COLO668 (cell line): ENCODE measurements around the gene LCN15.
"Not testable (repeated sequence)": the region's sequence is repeated elsewhere in the genome, so short reads cannot be mapped to it uniquely, and the experiment has no call there.

Experiments used
- DNase-seq: peaks from one replicate; lab custom pipeline; 2025; ENCODE audit not compliant: unreplicated experiment; lab: John Stamatoyannopoulos, UW

Gene LCN15

DNA sequence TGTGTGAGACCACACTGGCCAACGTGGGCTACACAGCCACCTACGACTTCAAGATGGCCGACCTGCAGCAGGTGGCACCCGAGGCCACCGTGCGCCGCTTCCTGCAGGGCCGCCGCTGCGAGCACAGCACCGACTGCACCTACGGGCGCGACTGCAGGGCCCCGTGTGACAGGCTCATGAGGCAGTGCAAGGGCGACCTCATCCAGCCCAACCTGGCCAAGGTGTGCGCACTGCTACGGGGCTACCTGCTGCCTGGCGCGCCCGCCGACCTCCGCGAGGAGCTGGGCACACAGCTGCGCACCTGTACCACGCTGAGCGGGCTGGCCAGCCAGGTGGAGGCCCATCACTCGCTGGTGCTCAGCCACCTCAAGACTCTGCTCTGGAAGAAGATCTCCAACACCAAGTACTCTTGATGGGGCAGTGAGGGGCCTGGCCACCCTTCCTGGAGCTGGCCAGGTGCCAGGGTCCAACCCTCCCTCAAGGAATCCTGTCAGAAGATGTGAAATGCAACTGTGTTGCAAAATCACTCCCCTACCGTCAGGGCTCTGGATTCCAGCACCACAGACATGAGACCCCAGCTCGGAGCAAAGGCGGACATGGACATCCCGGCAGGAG, 40.8 kb downstream of the LCN15 start:
- DNase-seq = no peak

DNA sequence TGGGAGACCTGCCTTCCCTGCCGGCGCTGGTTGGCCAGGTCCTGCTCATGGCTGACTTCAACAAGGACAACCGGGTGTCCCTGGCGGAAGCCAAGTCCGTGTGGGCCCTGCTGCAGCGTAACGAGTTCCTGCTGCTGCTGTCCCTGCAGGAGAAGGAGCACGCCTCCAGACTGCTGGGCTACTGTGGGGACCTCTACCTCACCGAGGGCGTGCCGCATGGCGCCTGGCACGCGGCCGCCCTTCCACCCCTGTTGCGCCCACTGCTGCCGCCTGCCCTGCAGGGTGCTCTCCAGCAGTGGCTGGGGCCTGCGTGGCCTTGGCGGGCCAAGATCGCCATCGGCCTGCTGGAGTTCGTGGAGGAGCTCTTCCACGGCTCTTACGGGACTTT, 41.4 kb downstream of the LCN15 start:
- DNase-seq = peak; percentile 39

DNA sequence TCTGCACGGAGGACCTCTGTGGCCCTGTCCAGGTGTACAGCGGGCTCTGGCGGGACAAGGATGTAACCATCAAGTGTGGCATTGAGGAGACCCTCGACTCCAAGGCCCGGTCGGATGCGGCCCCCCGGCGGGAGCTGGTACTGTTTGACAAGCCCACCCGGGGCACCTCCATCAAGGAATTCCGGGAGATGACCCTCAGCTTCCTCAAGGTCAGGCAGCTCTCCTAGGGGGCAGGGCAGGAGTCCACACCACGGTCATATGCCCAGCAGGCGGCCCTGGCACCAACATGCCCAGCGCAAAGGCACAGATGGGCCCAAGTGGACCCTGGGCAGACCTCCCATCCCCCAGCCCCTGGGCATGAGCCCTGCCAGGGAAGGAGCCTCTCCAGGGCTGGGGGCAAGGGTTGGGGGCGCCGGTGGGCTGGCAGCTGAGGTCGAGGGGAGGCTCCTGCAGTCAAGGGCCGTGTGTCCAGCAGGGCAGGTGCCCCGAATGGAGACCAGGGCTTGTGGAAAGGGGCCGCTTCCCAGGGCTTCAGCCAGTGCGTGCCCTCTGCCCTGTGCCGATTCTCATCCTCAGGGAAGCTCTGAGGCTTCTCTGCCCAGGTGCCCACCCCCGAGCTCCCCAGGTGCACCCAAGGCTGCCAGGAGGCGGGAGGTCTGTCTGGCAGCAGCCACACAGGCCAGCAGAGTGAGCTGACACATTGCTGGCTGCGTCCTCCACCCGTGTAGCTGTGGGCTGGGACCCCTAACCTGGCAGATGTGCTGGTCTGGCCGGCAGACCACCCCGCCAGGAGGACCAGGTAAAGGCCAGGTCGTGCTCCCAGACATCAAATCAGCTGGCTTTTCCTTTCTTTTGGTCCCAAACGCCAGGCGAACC, 42.0 kb downstream of the LCN15 start:
- DNase-seq = no peak

DNA sequence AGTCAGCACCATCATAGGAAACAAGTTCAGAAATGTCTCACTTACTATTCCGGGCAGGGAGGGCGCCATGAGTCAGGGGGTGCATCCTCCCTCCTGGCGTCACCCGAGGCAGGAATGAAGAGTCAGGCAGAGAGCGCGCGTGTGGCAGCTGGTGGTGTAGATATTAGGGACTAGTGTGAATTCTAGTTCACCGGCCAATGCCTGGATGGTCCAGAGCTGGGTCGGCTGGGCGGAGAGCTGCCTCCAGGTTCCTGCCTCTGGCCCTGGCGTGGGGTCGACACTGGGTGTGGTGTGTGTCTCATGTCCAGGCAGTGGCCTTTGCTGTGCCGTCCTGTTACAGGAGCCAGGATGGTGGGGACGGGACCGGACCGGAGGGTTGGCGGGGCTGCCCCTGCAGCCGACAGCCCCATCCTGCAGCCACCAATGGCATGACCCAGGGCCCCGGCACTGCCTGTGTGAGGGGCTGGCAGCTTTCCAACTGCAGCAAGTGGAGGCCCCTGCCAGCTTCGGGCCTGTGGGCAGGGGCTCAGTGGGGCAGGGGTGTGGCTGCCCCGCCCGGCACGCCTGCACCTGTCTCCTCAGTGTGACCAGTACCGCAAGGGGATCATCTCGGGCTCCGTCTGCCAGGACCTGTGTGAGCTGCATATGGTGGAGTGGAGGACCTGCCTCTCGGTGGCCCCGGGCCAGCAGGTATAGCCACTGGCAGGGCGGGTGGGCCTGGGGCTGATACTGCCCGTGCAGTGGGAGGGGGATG, 42.8 kb downstream of the LCN15 start:
- DNase-seq = peak; percentile 78

DNA sequence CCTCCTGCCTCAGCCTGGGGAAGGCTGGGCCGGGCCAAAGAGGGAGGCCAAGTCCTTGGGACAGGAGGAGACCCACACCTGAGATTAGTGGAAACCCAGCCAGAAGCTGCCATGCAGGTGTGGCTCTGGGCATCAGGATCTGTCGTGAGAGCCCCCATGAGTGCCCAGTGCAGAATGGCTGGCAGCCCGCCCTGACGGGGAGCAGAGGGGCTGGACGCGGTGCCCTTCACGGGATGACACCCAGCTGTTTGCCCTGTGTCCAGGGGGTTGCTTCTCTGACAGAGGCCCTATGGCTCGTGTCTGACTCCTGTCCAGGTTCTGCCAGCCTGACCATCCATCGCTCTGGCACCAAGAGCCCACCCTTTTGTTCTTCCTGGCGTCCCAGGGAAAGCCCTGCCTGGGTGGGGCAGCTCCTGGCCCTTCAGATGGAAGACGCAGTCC, 43.4 kb downstream of the LCN15 start:
- no peak for DNase-seq

DNA sequence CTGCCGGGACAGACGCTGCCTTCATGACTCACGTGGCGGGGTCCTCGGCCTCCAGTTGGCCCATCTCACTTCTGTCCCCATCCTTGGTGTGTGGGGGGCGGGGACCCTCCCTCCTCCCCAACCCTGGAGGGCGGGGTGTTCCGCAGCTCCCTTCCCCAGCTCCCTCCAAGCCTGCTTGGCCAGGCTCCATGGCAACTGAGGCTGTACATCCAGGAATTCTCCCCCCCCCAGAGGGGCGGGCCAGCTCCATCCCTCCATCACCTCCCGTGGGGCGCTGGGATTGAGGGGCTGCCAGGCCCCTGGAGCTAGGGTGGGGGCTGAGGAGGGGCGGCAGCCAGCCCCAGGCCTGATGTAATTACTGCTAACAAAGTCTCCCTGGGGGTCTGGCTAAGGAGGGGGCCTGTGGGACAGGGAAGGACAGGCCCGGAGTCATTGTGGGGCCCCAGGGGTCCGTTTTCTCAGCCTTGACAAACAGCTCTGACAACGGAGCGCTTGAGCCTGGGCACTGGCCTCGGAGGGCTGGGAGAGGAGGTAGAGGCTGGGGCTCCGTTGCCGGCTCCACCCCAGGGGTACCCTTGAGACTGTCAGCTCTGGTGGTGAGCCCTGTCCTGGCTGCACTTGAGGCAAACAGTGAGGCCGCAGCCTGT, 43.9 kb downstream of the LCN15 start:
- no peak for DNase-seq

DNA sequence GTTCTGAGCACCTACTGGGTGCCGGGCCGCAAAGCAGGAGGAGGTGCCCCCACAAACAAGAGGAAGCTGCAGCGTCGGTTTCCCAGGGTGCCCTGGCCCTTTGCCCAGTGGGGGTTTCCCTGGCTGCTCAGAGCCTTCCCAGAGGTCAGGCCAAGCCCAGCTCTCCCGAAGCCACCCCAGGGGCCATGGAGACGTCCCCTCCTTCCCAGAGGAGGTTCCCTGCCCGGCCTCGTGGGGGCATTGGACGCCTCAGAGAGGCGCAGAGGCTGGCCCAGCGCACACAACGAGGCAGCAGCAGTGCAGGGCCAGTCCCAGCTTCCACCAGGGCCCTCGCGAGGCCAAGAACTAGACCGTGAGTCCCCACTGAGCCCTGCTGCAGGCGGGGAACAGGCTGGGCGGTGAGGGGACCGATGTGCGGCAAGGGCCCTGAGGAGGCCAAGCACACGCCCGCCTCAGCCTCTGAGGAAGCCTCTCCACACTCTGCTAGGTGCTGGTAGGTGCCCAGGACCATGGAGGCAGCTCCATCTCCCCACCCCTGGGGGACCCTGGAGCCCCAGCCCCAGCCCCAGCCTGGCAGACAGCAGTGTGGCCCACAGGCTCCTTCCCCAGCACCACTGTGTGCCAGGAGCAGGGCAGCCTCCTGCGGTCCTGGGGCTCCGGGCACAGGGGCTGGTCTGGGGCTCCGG, 45.0 kb downstream of the LCN15 start:
- DNase-seq = peak; percentile 22

DNA sequence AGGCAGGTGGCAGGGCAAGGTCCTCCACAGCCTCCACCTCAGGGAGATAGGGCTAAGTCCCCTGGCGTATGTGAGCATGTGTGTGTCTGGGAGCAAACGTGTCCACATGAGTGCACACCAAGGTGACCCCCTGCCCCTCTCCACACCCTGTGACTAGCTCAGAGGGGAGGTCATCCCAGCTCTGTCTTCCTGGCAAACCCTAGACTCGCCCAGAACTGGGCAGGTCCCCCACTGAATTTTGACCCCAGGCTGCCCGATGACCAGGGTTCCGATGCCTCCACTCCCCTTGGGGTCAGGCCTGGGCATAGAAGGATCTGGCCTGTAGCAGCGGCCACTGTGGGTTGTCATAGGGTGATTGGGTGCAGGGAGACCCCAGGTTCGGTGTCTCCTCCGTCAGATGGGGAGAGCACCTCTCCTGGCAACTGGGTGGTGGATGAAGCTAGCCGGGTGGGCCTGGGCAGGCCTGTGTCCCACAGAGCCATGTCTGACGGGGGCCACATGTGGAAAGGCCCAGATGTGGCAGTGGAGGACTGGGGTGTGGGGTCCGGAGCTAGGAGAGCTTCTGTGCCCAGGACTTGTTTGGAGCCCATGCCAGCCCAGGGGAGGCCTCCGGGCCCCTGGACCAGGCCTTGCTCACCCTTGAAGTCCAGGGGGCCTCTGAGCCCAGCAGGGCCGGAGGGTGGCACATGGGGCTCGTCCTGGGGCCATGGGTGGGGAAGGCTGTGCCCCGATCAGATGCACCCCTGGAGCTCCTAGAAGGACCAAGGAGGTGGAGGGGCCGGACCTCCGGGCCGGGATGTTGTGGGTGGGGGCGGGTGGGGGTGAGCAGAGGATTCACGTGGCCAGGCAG, 45.7 kb downstream of the LCN15 start:
- no peak for DNase-seq

DNA sequence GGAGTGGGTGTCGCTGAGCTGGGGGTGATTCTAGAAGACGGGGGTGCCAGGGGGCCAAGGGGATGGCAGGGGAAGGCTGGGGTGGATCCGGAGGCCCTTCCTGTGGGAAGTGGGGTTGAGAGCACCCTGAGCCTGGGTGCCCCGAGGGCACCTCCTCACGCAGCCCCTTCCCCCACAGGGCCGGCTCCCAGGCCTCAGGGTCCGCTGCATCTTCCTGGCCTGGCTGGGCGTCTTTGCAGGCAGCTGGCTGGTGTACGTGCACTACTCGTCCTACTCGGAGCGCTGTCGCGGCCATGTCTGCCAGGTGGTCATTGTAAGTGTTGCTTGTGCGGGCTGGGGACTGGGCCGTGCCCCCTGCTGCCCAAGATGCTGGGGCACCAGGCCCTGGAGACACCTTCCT, 46.9 kb downstream of the LCN15 start:
- DNase-seq = no peak

DNA sequence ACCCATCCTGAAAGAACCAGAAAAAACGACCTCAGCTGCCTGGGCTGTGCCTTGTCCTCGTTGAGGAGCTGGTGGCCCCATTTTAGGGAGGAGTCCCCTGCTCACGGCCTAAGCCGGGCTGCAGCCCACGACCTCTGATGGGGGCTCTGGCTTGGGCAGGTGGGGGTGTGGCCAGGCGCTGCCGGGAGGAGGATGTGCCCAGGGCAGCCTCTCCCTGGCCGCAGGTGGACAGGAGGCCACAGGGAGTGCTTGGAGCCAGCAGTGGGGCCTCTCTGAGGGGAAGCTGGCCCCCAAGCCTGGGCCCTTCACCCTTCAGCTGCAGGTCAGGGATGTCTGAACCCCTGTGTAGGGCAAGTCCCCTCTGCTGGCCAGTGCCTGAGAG, 49.4 kb downstream of the LCN15 start:
- no peak for DNase-seq

DNA sequence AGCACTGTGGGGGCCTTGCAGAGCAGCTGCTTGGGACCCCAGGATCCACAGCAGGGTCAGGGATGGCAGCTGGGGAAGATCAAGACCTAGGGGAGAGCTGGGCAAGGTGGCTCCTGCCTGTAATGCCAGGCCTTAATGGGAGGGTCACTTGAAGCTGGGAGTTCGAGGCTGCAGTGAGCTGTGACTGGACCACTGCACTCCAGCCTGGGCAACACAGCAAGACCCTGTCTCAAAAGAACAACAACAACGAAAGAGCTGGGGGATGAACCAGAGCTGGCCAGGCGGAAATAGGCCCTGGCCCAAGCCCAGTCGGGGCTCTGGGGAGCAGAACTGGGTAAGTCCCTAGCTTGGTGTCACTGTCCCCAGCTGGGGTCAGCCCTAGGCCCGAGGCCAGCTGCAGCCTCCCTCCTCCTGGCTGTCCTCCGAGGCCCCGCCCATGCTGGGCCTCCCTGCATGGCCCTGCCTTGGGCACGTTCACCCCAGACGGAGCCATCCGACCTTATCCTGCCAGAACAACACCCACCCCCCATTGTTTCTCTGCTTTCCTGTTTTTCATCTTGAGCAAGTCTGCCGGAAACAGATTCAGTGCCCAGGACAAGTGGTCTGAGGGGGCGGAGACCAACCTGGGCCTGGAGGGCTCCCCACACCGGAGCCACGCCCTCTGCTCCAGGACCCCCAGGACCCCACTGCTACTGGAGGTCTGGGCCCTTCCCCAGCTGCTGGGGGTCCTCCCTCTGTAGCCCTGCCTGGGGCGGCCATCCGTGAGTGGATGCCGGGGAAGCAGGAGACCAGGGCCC, 50.0 kb downstream of the LCN15 start:
- DNase-seq = no peak

DNA sequence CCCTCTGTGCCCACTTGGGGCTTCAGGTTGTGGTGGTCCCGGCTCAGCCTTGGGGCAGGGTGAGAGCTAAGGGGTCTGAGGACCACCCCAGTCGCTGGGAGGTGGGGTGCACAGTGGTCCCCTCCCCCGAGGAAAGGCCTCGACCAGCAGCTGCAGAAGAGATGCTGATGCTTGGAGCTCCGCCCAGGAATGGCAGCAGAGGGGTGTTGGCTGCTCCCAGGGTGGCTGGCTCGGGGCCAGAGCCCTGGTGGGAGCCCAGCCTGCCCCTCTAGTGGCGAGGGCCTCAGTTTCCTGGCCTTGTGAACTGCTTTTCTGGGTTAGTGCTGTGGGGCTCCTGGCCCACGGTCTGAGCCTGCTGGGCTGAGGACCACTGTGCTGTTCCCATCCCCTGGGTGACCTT, 50.8 kb downstream of the LCN15 start:
- peak; percentile 63 for DNase-seq

DNA sequence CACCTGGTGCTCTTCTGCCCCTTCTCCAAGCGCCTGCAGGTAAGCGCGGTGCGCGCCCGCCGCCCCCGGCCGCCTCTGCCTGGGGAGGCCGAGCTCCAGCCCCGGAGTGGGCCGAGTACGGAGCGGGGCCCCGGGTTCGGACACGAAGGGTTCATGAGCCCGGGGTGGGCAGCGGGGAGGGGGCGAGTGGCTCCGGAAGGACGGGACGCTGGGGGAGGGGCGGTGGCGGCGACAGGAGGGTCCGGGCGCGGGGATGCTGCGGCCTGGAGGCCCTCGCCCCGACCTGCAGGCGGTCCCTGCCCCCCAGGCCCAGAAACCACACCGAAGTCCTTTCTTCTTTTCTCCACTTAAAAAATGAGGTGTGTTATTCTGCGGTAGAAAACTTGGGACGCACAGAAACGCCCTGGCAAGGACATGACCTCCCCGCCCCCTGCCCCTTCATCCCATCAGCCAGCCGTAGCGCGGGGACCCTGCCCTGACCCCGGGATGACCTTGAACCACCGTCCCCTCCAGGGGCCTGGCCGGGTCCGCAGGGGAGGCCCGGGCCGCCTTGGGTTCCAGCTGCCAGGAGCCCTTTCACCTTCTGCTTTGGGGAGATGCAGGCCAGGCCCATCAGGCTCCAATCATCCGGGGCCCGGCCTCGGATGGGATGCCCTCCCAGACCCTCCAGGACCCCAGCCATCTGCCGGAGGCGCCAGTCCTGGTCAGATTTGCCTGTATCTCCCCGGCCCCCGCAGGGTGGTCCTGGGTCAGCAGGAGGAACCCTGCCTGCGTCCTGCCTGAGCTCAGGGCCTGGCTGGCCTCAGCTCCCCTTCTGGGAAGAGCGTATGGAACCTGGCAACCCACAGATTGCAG, 51.4 kb downstream of the LCN15 start:
- peak; percentile 49 for DNase-seq

DNA sequence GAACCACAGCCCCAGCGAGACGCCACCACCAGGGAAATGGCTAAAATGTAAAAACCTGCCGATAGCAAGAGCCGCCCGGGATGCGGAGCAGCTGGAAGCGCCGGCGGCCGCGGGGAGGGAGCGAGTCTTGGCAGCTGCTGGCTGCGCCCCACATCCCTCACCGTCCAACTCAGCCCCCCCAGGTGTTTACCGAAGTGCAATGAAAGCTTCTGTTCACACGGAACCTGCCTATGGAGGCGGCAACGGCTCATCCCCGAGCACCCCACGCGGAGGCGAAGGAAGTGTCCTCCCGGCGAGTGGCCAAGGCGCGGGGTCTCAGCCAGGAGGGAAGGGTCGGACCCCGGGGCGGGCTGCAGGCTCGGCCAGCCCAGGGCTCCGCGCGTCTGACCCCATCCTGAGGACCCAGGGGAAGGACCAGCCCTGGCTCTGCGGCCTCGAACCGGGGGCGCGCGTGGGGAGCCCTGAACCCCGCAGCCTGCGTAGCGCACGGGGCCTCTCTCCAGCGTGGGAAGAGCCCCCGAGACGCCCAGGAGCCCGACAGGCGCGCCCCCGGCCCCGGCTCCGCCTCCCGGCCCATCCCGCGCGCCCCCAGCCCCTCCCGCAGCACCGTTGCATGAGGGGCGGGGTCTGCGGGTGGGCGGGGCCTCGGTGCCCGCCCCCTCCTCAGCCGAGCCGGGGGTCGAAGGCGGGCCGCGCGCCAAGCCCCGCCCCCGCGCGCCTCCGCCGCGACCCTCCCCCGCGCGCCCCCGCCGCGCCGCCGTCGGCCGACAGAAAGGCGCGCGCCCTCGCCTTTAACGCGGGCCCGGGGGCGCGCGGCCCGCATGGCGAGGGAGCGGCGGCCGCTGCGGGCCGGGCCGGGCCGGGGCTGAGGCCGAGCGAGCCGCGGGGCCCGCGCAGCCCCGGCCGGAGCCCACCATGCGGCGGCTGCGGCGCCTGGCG, 52.3 kb downstream of the LCN15 start, which contains the start of gene DIPK1B:
Gene DIPK1B, plus strand, starts transcription at position 822 of the 939 bp plus-strand sequence. Its CDS starts 94 bp downstream, at position 916.
- DNase-seq = peak; percentile 87

DNA sequence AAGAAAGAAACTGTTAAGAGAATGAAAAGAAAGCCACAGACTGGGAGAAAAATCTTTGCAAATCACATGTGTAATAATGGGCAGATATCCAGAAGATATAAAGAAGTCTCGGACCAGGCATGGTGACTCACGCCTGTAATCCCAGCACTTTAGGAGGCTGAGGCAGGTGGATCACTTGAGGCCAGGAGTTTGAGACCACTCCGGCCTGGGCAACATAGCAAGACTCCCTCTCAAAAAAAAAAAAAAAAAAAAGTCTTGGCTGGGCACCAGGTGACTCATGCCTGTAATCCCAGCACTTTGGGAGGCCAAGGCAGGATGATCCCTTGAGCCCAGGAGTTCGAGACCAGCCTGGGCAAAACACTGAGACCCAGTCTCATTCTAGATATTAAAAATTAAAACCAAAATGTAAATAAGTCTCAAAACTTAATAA, 53.1 kb downstream of the LCN15 start:
- DNase-seq = not testable (repeated sequence)

DNA sequence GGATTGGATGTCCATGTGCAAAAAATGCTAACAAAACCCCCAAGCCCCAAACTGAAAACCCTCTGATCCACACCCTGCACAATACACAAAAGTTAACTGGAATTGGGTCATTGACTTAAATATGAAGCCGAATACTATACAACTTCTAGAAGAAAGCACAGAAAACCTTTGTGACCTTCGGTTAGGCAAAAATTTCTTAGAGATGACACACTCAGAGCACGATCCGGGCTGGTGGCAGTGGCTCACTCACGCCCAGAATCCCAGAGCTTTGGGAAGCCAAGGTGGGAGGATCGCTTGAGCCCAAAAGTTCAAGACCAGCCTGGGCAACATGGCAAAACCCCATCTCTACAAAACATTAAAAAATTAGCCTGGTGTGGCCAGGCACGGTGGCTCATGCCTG, 53.8 kb downstream of the LCN15 start:
- no peak for DNase-seq
